HepG2 (cell line): ENCODE measurements around the gene PLXNA1. TPM values are rescaled to one million over a fixed set of nuclear protein-coding genes. Genes with fewer than 3 reads are reported as not detected.
A peak's percentile ranks its signal among the peaks of the same experiment; 100 is the strongest.

ENCODE experiments used
- ATF3 ChIP-seq: sonication (generic); formaldehyde crosslinking; IDR thresholded peaks from 2 replicates; pipeline ENCODE4 v1.4.0; 2020; ENCODE audit warnings: missing genetic modification reagents
- CENPT ChIP-seq: sonication (generic); formaldehyde crosslinking; IDR thresholded peaks from 2 replicates; pipeline ENCODE4 v1.8.0; 2022; ENCODE audit warnings: low read depth, mild to moderate bottlenecking, moderate library complexity, missing genetic modification reagents
- DMAP1 ChIP-seq: IDR thresholded peaks from 2 replicates; pipeline ENCODE4 v1.6.1; 2016
- KAT7 ChIP-seq: IDR thresholded peaks from 2 replicates; pipeline ENCODE4 v1.6.1; 2018; ENCODE audit warnings: borderline replicate concordance, missing compliant biosample characterization
- MATR3 ChIP-seq: sonication (generic); formaldehyde crosslinking; IDR thresholded peaks from 2 replicates; pipeline ENCODE4 v1.4.0; 2020; ENCODE audit warnings: missing genetic modification reagents
- NCOA5 ChIP-seq: sonication (generic); formaldehyde crosslinking; IDR thresholded peaks from 2 replicates; pipeline ENCODE4 v1.4.0; 2020; ENCODE audit warnings: missing genetic modification reagents
- NFRKB ChIP-seq: fragments of 450-650 bp; IDR thresholded peaks from 2 replicates; pipeline ENCODE4 v1.6.1; 2017
- SALL1 ChIP-seq: sonication (generic); formaldehyde crosslinking; IDR thresholded peaks from 2 replicates; pipeline ENCODE4 v1.8.0; 2022; ENCODE audit warnings: mild to moderate bottlenecking, missing genetic modification reagents
- SMAD1 ChIP-seq: sonication (generic); formaldehyde crosslinking; IDR thresholded peaks from 2 replicates; pipeline ENCODE4 v1.4.0; 2020; ENCODE audit warnings: missing genetic modification reagents, low read depth, mild to moderate bottlenecking, borderline replicate concordance
- XRCC5 ChIP-seq: fragments of 200-400 bp; formaldehyde crosslinking; optimal IDR thresholded peaks from 2 replicates; pipeline ENCODE3; 2017; ENCODE audit warnings: mild to moderate bottlenecking, low read length
- ZBTB40 ChIP-seq, 2 experiments: fragments of 450-650 bp in 1 of 2; sonication (generic) in 1 of 2; formaldehyde crosslinking in 1 of 2; IDR thresholded peaks; 2 replicates each; pipeline versions ENCODE4 v1.6.1 to v1.8.0; 2016 to 2022; ENCODE audit warnings: antibody characterized with exemption in 1 of 2, mild to moderate bottlenecking in 1 of 2, missing genetic modification reagents in 1 of 2
- ZBTB43 ChIP-seq: sonication (generic); formaldehyde crosslinking; conservative IDR thresholded peaks from 2 replicates; pipeline ENCODE4 v1.4.0; 2020; ENCODE audit warnings: missing genetic modification reagents
- ZC3H4 ChIP-seq: sonication (generic); formaldehyde crosslinking; IDR thresholded peaks from 2 replicates; pipeline ENCODE4 v1.4.0; 2020; ENCODE audit warnings: missing genetic modification reagents, borderline replicate concordance
- ZFY ChIP-seq: sonication (generic); formaldehyde crosslinking; IDR thresholded peaks from 2 replicates; pipeline ENCODE4 v1.4.0; 2020; ENCODE audit warnings: missing genetic modification reagents
- ZNF589 ChIP-seq: sonication (generic); formaldehyde crosslinking; conservative IDR thresholded peaks from 2 replicates; pipeline ENCODE4 v1.8.0; 2022; ENCODE audit warnings: mild to moderate bottlenecking, moderate library complexity, missing genetic modification reagents
- polyA plus RNA-seq, 8 experiments: library from polyadenylated mRNA; depleted of rRNA in 3 of 8; stranded (reverse) in 7 of 8; unstranded in 1 of 8; fragments of >200 nt; fragmentation: Illumina TruSeq in 4 of 8; extraction: Trizol in 4 of 8; gene quantifications; 2 replicates each; pipeline versions ENCODE4 v1.2.1 to v1.2.3, GENCODE V29; 2011 to 2016; ENCODE audit warnings: low read depth in 4 of 8, missing spikeins in 1 of 8, mixed read lengths in 1 of 8; ENCODE audit not compliant: insufficient read depth in 1 of 8
- total RNA-seq, 5 experiments: library from RNA; depleted of rRNA; stranded (reverse); fragments of >200 nt; fragmentation: Illumina TruSeq; extraction: Trizol; gene quantifications; 2 replicates each; pipeline ENCODE4 v1.2.3, GENCODE V29; 2016; ENCODE audit warnings: low read depth in 1 of 5
- TF ChIP-seq, protein P1 (sequence below): sonication (generic); formaldehyde crosslinking; conservative IDR thresholded peaks from 2 replicates; pipeline ENCODE4 v1.4.0; 2020; ENCODE audit warnings: missing genetic modification reagents
- TF ChIP-seq, protein P2 (sequence below): IDR thresholded peaks from 2 replicates; pipeline ENCODE4 v1.6.1; 2016; ENCODE audit warnings: missing compliant biosample characterization, missing genetic modification reagents, borderline replicate concordance

The PLXNA1 gene
- total and polyA plus RNA-seq, 2 of the 13 experiments (the other 11 are each of a cell fraction or from before 2014, with no cell fraction given) = 16.6 to 18.2 TPM

DNA sequence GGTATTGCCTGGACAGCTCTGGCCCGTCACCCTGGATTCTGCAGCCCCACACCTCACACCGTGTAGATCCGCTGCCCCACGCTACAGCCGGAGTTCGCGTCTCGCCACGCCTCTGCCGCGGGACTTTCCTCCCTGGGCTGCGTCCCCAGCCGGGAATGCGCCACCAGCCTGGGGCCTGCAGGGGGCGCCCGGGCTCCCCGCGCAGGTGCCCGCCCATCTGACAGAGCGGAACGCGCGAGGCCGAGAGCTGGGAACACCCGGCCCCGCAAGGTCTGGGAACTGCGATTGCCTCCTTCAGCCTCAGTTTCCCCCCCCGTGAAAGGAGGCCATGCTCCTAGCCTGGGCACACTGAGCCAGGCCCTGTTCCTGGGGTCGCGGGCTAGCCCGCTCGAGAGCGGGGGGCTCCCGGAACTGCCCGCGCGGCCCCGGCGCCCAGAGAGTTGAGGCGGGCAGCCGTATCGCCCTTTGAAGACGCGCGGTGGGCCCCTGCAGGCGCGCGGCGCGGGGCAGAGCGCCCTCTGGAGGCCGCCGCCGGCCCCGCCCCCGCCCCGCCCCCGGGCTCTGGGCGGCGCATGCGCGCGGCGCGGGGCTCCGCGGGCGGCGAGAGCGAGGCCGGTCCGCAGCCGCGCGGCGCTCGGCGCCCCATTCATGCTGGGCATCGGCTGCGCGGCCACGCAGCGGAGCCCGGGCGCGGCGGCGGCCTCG, at the start of gene PLXNA1 (continued):
- TF ChIP-seq ZBTB40 (IDR thresholded peaks at IDR 0.05) (no peak), ZBTB40 (CRISPR knock-in tag; IDR thresholded peaks at IDR 0.05) (peak; percentile 69), DMAP1 (CRISPR knock-in tag) (peak; percentile 47; the same call in 1 of the 2 replicates), ZNF589 (CRISPR knock-in tag) (no peak), ZFY (CRISPR knock-in tag) (peak; percentile 68), ATF3 (no peak), SALL1 (CRISPR knock-in tag) (peak; percentile 80), KAT7 (CRISPR knock-in tag) (no peak), NFRKB (no peak), NCOA5 (CRISPR knock-in tag) (no peak), ZC3H4 (CRISPR knock-in tag) (no peak), CENPT (CRISPR knock-in tag) (no peak), ZBTB43 (CRISPR knock-in tag) (0 out of 2 replicates have a peak, but pooled peaks have one; percentile 48), SMAD1 (CRISPR knock-in tag) (no peak), MATR3 (CRISPR knock-in tag) (no peak), XRCC5 (peak; percentile 94)
- TF ChIP-seq, protein P1, sequence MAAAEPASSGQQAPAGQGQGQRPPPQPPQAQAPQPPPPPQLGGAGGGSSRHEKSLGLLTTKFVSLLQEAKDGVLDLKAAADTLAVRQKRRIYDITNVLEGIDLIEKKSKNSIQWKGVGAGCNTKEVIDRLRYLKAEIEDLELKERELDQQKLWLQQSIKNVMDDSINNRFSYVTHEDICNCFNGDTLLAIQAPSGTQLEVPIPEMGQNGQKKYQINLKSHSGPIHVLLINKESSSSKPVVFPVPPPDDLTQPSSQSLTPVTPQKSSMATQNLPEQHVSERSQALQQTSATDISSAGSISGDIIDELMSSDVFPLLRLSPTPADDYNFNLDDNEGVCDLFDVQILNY (CRISPR knock-in tag) = 0 out of 2 replicates have a peak, but pooled peaks have one; percentile 25
- TF ChIP-seq, protein P2, sequence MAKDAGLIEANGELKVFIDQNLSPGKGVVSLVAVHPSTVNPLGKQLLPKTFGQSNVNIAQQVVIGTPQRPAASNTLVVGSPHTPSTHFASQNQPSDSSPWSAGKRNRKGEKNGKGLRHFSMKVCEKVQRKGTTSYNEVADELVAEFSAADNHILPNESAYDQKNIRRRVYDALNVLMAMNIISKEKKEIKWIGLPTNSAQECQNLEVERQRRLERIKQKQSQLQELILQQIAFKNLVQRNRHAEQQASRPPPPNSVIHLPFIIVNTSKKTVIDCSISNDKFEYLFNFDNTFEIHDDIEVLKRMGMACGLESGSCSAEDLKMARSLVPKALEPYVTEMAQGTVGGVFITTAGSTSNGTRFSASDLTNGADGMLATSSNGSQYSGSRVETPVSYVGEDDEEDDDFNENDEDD (CRISPR knock-in tag) = peak; percentile 90
